H9 (cell line): ENCODE results near the gene NCEH1. TPM values are rescaled to one million over a fixed set of nuclear protein-coding genes. Genes with fewer than 3 reads are reported as not detected.

ENCODE experiments used
- DNase-seq: peaks from one replicate; pipeline ENCODE4 v3.0.0-alpha.2; 2017
- H2AFZ ChIP-seq: one replicate; pipeline ENCODE4 v1.6.1; 2013; ENCODE audit warnings: mild to moderate bottlenecking, low read length, control low read depth, moderate library complexity
- H2AK5ac ChIP-seq: 2 replicates; pipeline ENCODE4 v1.6.1; 2013; ENCODE audit warnings: low read length, control low read depth, mixed read lengths; ENCODE audit not compliant: insufficient read length
- H2BK120ac ChIP-seq: one replicate; pipeline ENCODE4 v1.6.1; 2013; ENCODE audit warnings: low read depth, mild to moderate bottlenecking, low read length, control low read depth, inconsistent platforms; ENCODE audit not compliant: poor library complexity, severe bottlenecking
- H2BK12ac ChIP-seq: 2 replicates; pipeline ENCODE4 v1.6.1; 2013; ENCODE audit warnings: low read length, control low read depth, mixed read lengths, low read depth; ENCODE audit not compliant: insufficient read length
- H2BK15ac ChIP-seq: 2 replicates; pipeline ENCODE4 v1.6.1; 2013; ENCODE audit warnings: low read depth, low read length, control low read depth
- H2BK20ac ChIP-seq: one replicate; pipeline ENCODE4 v1.6.1; 2013; ENCODE audit warnings: low read depth, mild to moderate bottlenecking, low read length, control low read depth, inconsistent platforms; ENCODE audit not compliant: poor library complexity, severe bottlenecking
- H2BK5ac ChIP-seq: 2 replicates; pipeline ENCODE4 v1.6.1; 2013; ENCODE audit warnings: low read length, control low read depth, mixed read lengths; ENCODE audit not compliant: insufficient read length
- H3K14ac ChIP-seq: 2 replicates; pipeline ENCODE4 v1.6.1; 2013; ENCODE audit warnings: low read length, control low read depth; ENCODE audit not compliant: insufficient read depth
- H3K18ac ChIP-seq: 2 replicates; pipeline ENCODE4 v1.6.1; 2013; ENCODE audit warnings: low read depth, mild to moderate bottlenecking, mixed read lengths, low read length, control low read depth; ENCODE audit not compliant: insufficient read length
- H3K23ac ChIP-seq: 2 replicates; pipeline ENCODE4 v1.6.1; 2013; ENCODE audit warnings: low read length, control low read depth, mixed read lengths, low read depth; ENCODE audit not compliant: insufficient read length
- H3K23me2 ChIP-seq: 2 replicates; pipeline ENCODE4 v1.6.1; 2013; ENCODE audit warnings: low read depth, mild to moderate bottlenecking, mixed read lengths, low read length, control low read depth; ENCODE audit not compliant: insufficient read length, poor library complexity, severe bottlenecking
- H3K27ac ChIP-seq: 2 replicates; pipeline ENCODE4 v1.5.1; 2013; ENCODE audit warnings: low read length, control low read depth, mixed read lengths, low read depth; ENCODE audit not compliant: insufficient read length
- H3K27me3 ChIP-seq: 2 replicates; pipeline ENCODE4 v1.6.1; 2013; ENCODE audit warnings: low read length, control low read depth, inconsistent platforms; ENCODE audit not compliant: insufficient read depth
- H3K4ac ChIP-seq: 2 replicates; pipeline ENCODE4 v1.6.1; 2013; ENCODE audit warnings: low read depth, mild to moderate bottlenecking, control low read depth, inconsistent platforms, low read length, moderate library complexity
- H3K4me1 ChIP-seq: 2 replicates; pipeline ENCODE4 v1.6.1; 2013; ENCODE audit warnings: low read length, control low read depth, inconsistent platforms; ENCODE audit not compliant: insufficient read depth
- H3K4me2 ChIP-seq: 2 replicates; pipeline ENCODE4 v1.6.1; 2013; ENCODE audit warnings: low read length, control low read depth, mixed read lengths; ENCODE audit not compliant: insufficient read length, insufficient read depth
- H3K56ac ChIP-seq: 2 replicates; pipeline ENCODE4 v1.6.1; 2013; ENCODE audit warnings: low read depth, mild to moderate bottlenecking, mixed read lengths, low read length, control low read depth; ENCODE audit not compliant: insufficient read length
- H3K79me1 ChIP-seq: 2 replicates; pipeline ENCODE4 v1.6.1; 2013; ENCODE audit warnings: low read depth, mild to moderate bottlenecking, moderate library complexity, low read length, control low read depth, inconsistent platforms; ENCODE audit not compliant: insufficient read depth, poor library complexity, severe bottlenecking
- H3K79me2 ChIP-seq: 2 replicates; pipeline ENCODE4 v1.6.1; 2013; ENCODE audit warnings: low read length, control low read depth, inconsistent platforms; ENCODE audit not compliant: insufficient read depth
- H3K9ac ChIP-seq: 2 replicates; pipeline ENCODE4 v1.6.1; 2013; ENCODE audit warnings: low read length, control low read depth, mixed read lengths; ENCODE audit not compliant: insufficient read length; ENCODE audit errors: extremely low read depth
- H3K9me3 ChIP-seq: one replicate; pipeline ENCODE4 v1.6.1; 2013; ENCODE audit warnings: low read depth, low read length, inconsistent platforms; ENCODE audit not compliant: control insufficient read depth
- H3T11ph ChIP-seq: one replicate; pipeline ENCODE4 v1.6.1; 2013; ENCODE audit warnings: mild to moderate bottlenecking, low read length, control low read depth, inconsistent platforms
- H4K20me1 ChIP-seq: one replicate; pipeline ENCODE4 v1.6.1; 2013; ENCODE audit not compliant: control insufficient read depth, insufficient read length, insufficient read depth
- H4K5ac ChIP-seq: 2 replicates; pipeline ENCODE4 v1.6.1; 2013; ENCODE audit warnings: low read depth, mild to moderate bottlenecking, mixed read lengths, low read length, control low read depth; ENCODE audit not compliant: insufficient read length
- H4K8ac ChIP-seq: replicated peaks from 2 replicates; pipeline ENCODE4 v1.6.1; 2013; ENCODE audit warnings: low read length, control low read depth, mixed read lengths, low read depth; ENCODE audit not compliant: insufficient read length
- H4K91ac ChIP-seq: 2 replicates; pipeline ENCODE4 v1.6.1; 2013; ENCODE audit warnings: low read depth, mild to moderate bottlenecking, moderate library complexity, mixed read lengths, low read length, control low read depth; ENCODE audit not compliant: insufficient read length
- H3K27ac Mint-ChIP-seq, 3 experiments: 2 replicates in 2 of 3; 3 replicates in 1 of 3; pipeline ENCODE4 v1.8.0; 2020 to 2021; ENCODE audit warnings: mixed read lengths in 3 of 3, mild to moderate bottlenecking in 1 of 3, moderate library complexity in 1 of 3
- H3K27me3 Mint-ChIP-seq: 2 replicates; pipeline ENCODE4 v1.8.0; 2021; ENCODE audit warnings: low read depth, mild to moderate bottlenecking, moderate library complexity, mixed read lengths
- H3K36me3 Mint-ChIP-seq, 3 experiments: 2 replicates in 2 of 3; 3 replicates in 1 of 3; pipeline ENCODE4 v1.8.0; 2020 to 2021; ENCODE audit warnings: low read depth in 3 of 3, mixed read lengths in 3 of 3; ENCODE audit not compliant: insufficient read depth in 1 of 3
- H3K4me1 Mint-ChIP-seq, 2 experiments: 2 replicates each; pipeline ENCODE4 v1.8.0; 2020; ENCODE audit warnings: mixed read lengths in 2 of 2
- H3K4me3 Mint-ChIP-seq, 2 experiments: 2 replicates in 1 of 2; 3 replicates in 1 of 2; pipeline ENCODE4 v1.8.0; 2020 to 2021; ENCODE audit warnings: mild to moderate bottlenecking in 2 of 2, mixed read lengths in 2 of 2, moderate library complexity in 1 of 2
- H3K9me3 Mint-ChIP-seq, 2 experiments: 2 replicates in 1 of 2; 3 replicates in 1 of 2; pipeline ENCODE4 v1.8.0; 2020; ENCODE audit warnings: mild to moderate bottlenecking in 2 of 2, mixed read lengths in 2 of 2, moderate library complexity in 1 of 2
- CTCF ChIP-seq: fragments of 200-600 bp; sonication (generic); conservative IDR thresholded peaks from 3 replicates; pipeline ENCODE4 v1.8.0; 2021; ENCODE audit warnings: antibody characterized with exemption, mild to moderate bottlenecking
- WGBS: extraction: QIAGEN DNeasy Blood & Tissue Kit; methylation state at CpG from one replicate; pipeline ENCODE4 v1.1.7; 2013; ENCODE audit warnings: missing lambda C conversion rate, low lambda C conversion rate, mixed read lengths; ENCODE audit not compliant: insufficient read length; ENCODE audit errors: extremely low coverage; 5-methylcytosine and 5-hydroxymethylcytosine counted together
- total RNA-seq: library from RNA; stranded (reverse); gene quantifications from 2 replicates; pipeline ENCODE4 v1.2.1, GENCODE V29; 2021

Gene NCEH1
- total RNA-seq, 1 experiment from 2014 or later: 2.3 TPM

- Mint-ChIP-seq H3K27ac (peak overlapping the region; percentile 98 to 100 (median 100)), H3K9me3 (no peaks in the 10 kb centered on the region), H3K36me3 (peaks cover 21 to 39% (median 32%) of the 10 kb centered on the region in 3 experiments), H3K4me1 (peaks cover 21 to 28% of the 10 kb centered on the region in 2 experiments), H3K4me3 (peak overlapping the region; percentile 96), H3K27me3 (no peaks in the 10 kb centered on the region)
- H2AK5ac ChIP-seq: no peak overlapping the region
- H2AFZ ChIP-seq: no peak overlapping the region
- no peak overlapping the region for H2BK20ac ChIP-seq
- peak overlapping the region; percentile 89 for H3K9ac ChIP-seq
- H4K91ac ChIP-seq: no peak overlapping the region
- peaks cover 11% of the 10 kb centered on the region for H3K79me1 ChIP-seq
- H3K9me3 ChIP-seq: no peaks in the 10 kb centered on the region
- peaks cover 3% of the 10 kb centered on the region for H3K23me2 ChIP-seq
- H2BK12ac ChIP-seq: no peak overlapping the region
- H2BK15ac ChIP-seq: no peak overlapping the region
- H3T11ph ChIP-seq: no peak overlapping the region
- H2BK5ac ChIP-seq: no peak overlapping the region
- peak overlapping the region; percentile 26 for H3K27ac ChIP-seq
- peak overlapping the region; percentile 97 for H3K18ac ChIP-seq
- H4K20me1 ChIP-seq: no peaks in the 10 kb centered on the region
- DNase-seq: no peak
- WGBS: no CpG with 5 or more reads among the region's 14 CpGs
- no peaks in the 10 kb centered on the region for H3K27me3 ChIP-seq
- peak overlapping the region; percentile 46 for H3K4me2 ChIP-seq
- peak overlapping the region; percentile 98 for H3K14ac ChIP-seq
- H3K79me2 ChIP-seq: peaks cover 25% of the 10 kb centered on the region; the same call in 1 of the 2 replicates
- H3K4ac ChIP-seq: peak overlapping the region; percentile 65; the same call in 1 of the 2 replicates
- H4K5ac ChIP-seq: no peak overlapping the region
- no peak overlapping the region for H3K23ac ChIP-seq
- TF ChIP-seq CTCF: no peak
- H3K4me1 ChIP-seq: peaks cover 4% of the 10 kb centered on the region; the same call in 1 of the 2 replicates
- H3K56ac ChIP-seq: no peak overlapping the region
- peak overlapping the region; percentile 97 for H2BK120ac ChIP-seq
- no peak overlapping the region for H4K8ac ChIP-seq
Measured at GRCh38 chr3:172751175-172751704, 40.4 kb upstream of the NCEH1 start.
